Right kidney (tissue), 1 donor: ENCODE data around the gene SNX33.
A peak's percentile ranks its signal among the peaks of the same experiment; 100 is the strongest.
"Not testable (repeated sequence)": the region's sequence is repeated elsewhere in the genome, so short reads cannot be mapped to it uniquely, and the experiment has no call there.

Experiments
- DNase-seq: peaks from one replicate; pipeline ENCODE4 v3.0.0-alpha.2; 2016

Gene SNX33

DNA sequence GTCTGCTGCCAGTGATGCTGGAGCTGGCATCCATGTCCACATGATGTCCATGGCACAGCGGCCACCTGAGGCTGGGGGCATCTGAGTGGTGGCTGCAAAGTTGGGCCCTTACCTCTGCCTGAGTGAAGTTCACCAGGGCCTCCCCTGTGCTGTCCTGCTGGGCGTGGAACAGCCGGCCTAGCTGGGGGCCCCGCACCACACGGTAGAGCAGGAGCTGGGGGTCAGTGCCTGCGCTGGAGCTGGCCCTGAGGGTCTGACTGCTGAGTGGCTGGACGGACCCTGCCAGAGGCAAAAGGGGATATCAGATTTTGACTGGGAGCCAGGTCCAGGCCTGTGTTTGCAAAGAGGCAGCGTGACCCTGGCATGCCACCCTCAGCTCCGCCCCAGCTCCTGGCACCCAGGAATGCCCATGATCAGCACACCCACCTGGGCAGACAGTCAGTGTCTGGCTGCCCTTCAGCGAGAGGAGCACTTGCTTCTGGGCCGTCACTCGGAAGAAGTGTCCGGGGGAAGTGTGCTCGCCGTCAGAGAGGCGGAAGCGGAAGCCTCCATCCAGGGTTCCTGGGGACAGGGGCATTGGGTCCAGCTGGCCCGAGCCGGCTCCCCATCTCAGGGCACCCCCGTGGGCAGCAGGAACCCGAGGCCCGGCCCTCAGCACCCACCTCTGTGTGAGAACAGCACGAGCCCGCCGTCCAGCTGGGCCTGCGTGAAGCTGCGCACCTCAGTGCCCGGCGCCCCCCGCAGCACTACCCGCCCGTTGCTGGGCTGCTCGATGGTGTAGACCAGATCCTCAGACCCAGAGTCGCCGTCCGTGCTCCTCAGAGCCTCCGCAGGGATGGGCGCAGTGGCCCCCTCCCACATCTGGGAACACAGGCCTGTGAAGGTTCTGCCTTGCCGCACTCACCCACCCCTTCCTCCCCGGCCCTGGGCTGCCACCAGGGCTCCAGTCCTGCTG is 34.7 kb downstream of the SNX33 start:
- DNase-seq: no peak

DNA sequence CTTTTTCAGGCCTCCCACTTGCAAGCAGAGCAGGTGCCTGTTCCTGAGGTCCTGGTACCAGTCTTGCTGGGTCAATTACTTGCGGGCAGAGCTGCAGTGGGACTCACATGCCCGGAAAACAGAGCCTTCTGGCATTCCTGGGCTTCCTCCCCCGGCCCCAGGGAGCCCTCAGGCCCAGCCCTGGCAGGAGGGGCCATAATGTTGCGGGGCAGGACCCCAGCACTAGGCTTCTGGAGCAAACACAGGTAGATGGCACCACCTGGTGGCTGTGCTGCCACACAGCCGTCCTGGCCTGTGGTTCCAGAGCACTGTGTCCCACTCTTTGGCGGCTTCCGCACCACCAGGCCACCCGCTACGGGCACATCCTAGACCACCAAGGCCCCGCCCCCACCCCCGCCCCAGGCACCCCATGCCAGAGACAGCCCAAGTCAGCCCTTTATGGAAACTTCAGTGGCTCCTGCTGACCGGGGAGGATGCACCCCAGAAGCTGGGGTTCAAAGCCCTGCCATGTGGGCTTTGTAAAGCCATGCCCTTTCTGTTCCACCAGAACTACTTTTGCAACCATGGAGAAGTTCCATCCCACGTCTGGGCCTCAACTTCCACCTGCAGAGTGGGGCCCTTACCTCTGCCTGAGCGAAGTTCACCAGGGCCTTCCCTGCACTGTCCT is 36.1 kb downstream of the SNX33 start:
- peak; percentile 59 for DNase-seq

DNA sequence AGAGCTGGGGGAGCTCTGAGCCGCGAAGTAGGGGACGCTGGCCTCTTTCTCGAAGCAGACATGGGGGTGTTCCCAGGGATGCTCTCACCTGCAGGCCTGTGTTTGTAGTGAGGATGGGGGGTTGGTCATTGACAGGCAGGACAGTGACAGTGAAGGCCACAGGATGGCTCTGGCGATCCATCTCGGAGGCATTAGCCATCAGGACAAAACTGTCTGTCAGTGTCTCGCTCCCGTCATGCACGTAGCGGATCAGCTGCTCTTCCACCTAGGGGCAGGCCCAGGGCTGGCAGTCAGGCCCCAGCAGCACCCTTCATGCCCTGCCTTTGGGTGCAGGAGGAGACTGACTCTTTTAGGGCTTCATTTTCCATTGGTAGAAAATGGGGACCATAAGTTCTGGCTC is 36.9 kb downstream of the SNX33 start:
- DNase-seq: no peak

DNA sequence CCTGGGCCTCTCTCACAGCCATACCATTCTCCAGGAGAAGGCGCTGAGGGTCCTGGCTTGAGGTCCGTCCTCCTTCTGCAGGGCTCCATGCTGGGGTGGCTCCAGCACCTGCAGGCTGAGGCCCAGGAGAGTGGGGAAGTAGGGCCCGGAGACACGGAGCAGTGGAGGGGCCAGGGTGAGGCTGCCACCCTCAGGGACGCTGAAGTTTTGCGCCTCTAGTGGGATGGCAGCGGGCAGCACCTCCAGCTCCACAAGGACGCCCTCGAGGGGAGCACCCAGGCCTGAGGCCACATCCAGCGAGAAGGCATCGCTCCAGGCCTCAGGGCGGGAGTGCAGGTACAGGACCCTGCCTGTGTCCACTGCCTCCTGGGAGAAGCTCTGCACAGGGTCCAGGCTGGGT is 37.5 kb downstream of the SNX33 start:
- DNase-seq: no peak

DNA sequence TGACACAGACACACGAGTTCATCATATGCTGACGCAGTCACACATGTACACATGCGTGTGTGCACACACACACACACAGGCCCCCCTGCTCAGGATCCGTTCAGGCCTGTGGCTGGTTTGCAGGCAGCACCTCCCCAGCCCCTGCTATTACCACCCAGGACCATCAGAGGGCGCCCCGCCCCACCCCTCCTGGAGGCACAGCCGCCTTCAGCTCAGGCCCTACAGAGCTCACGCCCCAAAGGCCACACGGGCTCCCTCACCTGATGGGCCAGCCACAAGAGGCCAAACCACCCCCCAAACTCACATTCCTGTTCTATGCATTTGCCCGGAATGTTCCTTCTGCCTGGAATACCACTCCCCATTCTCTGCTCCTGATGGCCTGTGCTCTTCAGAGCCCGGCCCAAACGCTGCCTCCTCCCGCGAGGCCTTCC is 38.5 kb downstream of the SNX33 start:
- peak; percentile 56 for DNase-seq

DNA sequence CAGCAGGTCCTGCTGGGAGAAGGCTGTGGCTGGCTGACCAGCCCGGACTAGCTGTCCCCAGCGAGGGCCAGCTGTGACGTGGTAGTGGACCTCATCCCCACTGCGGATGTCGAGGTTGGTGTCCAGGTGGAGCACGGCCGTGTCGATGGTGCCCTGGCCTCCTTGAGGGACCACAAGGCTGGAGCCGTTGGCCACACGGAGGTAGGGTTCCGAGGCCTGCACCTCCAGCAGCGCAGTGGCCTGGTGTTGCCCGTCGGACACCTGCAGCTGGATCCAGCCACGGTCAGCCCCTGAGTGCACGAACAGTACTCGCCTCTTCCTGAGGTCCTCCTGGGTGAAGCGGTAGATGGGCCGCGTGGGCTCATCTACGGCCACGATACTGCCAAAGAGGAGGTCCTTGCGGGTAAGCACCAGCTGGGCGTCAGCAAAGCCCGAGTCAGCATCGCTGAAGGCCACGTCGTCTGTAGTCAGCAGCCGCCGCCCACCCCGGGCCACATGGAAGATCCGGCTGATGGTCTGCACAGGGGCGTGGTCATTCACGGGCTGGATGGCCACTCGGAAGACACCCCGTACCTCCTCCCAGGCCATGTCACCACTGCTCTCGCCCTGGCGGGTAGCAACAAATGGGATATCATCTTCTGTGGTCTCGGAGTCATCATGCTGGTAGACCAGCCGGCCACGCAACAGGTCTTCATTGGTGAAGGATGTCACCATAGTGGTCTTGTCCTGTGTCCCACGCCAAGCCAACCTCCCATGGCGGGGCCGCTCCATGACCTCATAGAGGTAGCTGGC is 40.0 kb downstream of the SNX33 start:
- DNase-seq: no peak

DNA sequence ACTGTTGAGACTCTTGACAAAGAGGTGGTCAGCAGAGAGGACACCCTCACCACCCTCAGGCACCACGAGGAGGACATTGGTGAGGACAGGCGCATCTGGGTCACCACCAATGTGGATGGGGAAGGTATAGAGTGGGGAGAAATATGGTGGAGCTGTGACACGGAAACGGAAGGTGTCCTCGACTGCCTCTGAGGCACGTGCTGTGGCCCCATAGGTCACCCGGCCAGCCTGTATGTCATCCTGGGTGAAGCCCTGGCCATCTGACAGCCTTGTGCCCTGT is 40.5 kb downstream of the SNX33 start:
- DNase-seq: no peak

DNA sequence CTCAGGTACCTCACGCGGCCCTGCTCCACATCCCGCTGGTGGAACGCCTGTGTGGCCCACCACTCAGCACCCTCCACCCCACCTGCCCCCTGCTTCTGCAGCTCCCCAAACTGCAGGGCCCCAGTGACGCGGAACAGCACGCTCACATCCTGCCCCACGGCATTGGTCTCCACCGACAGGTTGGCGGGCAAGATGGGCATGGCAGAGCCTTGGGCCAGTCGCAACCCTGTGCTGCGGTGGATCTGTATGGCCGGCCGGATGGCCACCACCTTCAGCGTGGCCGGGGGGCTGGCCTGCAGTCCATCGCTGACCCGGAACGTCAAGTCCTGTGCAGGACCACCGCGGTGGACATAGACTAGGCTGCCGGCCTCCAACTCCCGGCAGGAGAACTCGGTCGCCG is 41.1 kb downstream of the SNX33 start:
- DNase-seq: no peak

DNA sequence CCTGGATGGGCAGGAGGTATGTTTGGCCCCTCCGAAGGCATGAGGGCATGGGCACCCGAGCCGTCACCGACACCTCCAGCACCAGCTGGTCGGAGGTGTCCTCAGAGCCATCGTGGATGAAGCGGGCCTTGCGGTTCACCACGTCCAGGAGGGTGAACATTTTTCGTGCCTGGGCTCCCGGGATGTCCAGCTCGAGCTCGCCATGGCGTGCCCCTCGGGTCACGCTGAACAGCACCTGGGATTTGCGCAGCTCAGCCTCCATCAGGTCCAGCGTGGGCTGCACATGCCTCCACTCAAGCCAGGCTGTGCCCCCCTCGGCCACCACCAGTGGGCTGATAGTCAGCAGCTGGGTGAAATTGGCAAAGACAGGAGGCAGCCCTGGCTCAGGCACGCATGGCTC is 41.7 kb downstream of the SNX33 start:
- DNase-seq: not testable (repeated sequence)

DNA sequence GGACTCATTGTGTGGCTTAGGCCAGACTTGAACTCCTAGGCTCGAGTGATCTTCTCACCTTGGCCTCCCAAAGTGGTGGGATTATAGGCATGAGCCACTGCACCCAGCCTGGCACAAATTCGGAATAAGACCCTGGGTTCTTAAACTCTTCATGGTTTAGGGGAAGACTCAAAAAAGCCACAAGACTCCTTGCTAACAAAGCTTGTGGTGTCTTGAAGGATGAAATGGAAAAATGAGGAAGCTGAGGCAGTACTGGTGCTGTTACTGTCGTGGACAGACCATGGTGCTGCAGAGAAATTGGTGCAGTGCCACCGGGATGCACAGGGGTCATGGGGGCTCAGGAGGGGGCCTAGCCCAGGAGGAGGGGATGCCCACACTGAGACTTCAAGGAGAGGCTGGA is 44.6 kb downstream of the SNX33 start:
- DNase-seq: not testable (repeated sequence)

DNA sequence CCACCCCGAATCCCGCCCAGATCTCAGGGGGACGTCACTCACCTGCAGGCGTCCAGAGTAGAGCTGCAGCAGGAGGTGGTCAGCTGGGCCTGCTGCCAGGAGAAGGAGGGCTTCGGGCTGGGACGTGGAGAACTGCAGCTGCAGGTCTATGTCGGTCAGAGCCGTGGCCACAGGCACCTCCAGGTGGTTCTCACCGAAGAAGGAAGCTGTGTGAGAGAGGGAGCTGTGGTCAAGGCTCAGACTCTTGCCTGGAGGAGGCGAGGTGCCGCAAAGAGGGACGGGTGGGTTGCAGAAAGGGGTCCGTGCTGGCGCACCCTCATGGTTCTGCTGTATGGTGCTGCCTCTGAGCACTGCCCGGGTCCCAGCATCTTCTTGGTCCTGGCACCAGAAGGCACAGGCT is 45.3 kb downstream of the SNX33 start:
- not testable (repeated sequence) for DNase-seq

DNA sequence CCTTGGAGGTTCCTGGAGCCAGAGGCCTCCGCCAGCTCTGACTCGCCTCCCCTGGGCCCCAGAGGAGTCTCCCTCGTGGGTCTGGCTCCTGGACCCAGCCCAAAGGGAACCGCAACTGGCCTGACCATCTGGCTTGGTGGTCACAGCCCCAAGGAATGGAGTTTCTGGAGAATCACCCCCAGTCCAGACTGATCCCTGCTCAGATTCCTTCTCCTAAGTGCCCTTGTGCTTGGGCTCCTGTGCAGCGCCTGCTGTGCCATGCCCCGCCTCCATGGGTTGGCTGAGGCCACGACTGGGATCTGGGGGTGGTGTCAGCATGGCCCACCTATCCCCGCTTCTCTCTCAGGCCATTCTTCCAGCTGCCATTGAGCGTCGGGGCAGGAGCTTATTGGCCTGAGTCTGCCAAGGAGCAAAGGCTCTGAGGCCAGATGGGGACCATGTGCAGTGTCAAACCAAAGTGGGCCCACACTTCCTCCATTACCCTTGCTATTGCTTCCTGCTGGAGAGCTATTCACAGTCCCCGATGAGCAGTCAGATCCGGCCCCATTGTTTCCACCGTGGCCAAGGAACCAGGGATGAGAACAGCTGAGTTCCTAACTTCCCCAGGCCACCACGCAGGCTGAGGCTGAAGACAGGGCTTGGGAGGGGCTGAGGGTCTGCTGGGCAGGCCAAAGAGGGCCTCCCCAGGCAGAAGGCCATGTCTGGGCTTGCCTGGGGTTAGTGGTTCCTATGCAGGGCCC is 46.0 kb downstream of the SNX33 start:
- no peak for DNase-seq

DNA sequence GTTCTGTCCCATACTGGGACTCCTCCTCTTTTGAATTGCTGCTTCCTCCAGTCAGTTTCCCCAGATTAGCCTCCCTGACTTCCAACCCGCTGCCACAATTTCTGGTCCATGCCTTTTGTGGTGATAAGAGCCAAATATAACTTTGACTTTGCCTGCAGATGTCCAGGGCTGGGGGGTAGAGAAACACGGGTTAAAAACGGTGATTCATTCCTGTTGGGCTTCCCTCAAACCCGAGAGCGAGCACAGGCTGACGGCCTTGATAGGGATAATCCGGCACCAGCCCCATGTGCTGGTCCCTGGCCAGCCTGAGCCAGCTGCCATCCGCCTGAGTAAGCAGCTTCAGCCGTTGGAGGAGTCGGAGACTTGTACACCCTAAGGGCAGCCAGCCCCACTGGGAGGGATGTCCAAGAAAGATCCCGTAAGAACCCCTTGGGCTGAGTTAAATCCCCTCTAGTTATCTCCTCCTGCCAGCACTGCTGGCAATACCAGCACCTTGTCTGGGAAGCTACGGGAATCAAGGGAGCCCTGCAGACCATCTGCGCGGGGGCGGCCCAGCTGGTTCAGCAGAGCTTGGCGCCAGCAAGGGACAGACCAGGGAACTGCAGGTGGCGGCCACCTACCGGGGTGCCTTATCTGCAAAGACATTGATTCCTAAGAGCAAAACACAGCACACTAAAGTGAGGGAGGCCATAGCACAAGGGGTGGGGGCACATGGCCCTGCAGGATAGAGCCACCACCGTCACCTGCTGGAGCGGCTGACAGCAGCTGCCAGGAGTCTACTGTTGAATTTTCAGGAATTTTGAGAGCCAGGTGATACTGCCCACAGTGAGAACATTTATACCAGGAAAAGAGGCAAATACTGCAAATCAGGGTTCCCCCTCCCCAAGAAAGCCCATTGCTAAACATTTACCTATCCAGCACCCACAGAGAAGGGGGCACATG is 46.8 kb downstream of the SNX33 start:
- DNase-seq: peak; percentile 64

DNA sequence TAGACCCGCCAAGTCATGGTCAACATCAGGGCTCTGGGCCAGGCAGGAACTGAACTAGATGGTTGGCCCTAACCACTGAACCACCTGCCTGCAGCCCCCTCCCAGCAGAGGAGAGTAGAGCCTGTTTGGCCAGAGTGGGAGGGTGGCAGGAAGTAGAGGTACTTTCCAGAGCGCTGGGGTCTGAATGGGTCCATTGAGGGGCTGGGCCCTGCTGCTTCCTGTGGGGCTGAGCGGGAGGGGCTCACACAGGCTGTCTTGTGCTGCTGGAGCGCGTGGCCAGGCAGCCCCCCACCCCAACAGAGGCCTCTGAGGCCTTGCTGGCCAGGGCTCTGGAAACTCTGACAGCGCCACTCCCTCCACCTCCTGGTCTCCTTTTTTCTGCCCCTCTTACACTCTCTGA is 47.5 kb downstream of the SNX33 start:
- no peak for DNase-seq

DNA sequence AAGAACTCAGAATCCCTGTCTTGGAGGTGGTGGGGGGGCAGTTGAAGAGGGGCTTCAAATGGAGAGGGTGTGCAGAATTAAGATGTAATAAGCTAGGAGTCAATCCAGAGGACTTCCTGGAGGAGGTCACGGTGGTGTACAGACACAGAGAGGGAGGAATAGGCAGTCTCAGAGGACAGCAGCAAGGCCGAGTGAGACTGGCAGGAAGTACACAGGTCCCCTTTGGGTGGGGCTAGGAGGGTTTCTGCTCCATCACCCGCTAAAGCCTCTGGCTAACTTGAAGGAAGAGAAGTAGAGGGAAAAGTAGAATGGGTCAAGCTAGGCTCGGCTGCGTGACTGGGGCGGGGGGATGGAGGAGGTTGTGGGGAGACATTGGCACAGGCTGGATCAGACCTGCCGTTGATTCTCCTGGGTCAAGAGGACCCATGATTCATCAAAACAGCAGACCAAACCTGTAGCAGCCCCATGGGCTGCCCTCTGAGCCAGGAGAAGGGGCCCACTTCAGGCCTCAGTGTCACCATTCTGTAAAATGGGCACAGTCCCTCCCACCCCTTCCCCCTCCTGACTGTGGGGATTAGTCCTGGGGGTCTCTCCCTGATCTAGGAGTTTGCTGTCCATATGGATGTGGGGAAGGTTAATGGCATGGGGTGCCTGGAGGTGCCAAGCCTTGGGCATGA is 48.1 kb downstream of the SNX33 start:
- DNase-seq: no peak

DNA sequence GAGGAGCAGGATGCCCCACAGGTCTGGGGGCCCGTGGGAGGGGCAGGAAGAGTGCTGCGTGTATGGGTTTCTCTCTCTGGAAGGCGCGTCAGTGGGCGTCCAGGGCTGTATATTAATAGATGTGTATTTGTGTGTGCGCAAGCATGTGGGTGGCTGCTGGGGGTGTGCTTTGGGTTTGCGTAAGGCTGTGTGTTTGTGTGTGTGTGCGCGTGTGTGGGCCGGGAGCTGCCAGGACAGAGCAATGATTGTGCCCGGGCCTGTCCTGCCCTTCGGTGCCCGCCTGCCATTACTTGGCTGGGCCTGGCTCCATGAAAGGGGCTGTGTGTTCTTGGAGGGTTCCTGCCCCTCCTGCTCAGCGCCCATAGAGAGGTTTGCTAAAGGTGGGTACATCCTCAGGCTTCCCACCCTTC is 48.6 kb downstream of the SNX33 start:
- no peak for DNase-seq

DNA sequence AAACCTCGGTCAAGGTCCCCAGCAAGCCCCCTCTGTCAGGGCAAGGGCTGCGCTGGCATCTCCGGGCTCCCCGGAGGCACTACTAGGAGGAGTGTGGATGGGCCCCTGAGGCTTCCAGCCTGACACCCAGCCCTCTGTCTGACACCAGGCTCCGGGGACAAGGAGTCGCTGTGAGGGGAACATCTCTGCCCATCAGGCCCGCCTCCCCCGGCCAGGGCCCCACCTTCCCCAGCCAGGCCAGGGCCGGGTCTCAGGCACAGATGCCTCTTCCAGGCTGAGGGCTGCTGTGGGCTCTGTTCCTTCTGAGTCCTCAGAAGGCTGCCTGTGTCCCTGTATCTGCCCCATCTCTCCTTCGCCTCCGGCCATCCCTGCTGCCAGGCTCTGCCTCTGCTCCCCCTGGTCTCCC is 49.1 kb downstream of the SNX33 start:
- no peak for DNase-seq

DNA sequence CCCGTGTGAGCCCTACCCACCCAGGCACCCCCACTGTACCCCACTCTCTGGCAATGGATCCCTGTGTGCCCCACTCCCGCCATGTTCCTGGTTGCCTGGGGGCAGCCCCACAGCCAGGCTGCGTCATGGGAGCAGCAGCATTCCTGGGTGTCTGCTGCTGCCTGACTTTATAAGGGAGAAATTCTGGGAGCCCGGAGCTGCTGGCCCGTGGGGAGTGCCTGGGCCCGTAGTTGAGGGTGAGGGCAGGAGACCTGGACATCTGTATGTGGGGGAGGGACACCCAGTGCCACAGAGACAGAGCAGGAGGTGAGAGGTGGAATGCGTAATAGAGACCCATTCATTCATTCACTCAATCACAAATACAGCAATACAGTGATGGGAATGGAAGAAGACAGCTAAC is 49.8 kb downstream of the SNX33 start:
- no peak for DNase-seq

DNA sequence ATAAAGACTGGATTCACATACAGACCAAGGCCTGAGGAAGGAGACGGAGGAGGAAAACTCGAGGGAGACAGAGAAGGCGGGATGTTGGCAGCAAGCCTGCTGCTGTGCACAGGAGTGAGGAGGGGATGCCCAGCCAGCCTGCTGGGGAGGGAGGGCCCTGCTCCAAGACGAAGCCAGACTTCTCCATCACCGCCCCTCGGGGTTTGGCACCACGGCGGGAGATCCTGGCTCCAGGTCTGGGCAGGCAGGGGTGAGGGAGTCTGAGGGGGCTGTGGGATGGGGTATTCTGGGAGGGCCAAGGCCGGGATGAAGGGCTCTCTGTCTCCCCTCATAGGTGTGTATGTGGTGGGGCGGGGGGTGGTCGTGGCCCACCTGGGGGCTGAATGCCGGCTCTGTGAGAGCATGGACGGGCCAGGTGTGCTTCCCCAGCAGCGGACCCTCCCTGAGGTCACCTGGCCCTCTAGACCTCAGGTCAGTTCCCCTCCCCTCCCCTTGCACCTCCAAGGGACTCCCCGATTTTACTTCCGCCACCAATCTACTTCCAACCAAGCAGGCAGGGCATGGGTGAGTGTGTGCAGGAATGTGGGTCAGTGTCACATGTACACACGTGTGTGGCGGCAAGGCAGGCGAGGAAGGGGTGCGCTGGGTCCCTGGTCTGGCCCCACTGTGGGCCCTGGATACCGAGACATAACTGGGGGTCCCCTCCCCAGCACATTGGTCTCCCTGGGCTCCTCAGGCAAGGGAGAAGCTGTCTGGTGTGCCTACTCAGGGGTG is 50.4 kb downstream of the SNX33 start:
- DNase-seq: not testable (repeated sequence)

DNA sequence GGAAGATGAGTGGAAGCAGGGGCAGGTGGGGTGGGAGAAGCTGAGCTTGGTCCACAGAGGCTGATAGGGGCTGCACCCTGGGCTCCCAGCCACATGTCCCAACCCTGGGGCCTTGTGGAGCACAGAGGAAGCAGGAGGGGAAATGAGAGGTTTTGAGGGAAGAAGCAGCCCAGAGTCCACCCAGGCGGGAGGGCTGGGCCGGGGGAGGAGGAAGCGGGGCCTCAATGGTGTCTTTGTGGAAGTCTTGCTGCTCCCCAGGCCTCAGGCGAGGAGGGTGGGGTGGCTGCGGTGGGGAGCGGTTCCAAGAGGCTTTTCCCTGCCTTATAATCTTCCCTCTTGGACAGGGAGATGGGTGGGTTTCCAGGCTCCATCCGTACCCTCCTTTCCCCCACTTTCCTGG is 51.8 kb downstream of the SNX33 start:
- not testable (repeated sequence) for DNase-seq
